Limb (tissue), 2 donors: ENCODE results near the gene DAP.

Experiments
- DNase-seq, 2 donors: peaks; one replicate each; pipeline ENCODE4 v3.0.0-alpha.2; 2016; ENCODE audit errors: extremely low spot score in 2 of 2

The DAP gene

DNA sequence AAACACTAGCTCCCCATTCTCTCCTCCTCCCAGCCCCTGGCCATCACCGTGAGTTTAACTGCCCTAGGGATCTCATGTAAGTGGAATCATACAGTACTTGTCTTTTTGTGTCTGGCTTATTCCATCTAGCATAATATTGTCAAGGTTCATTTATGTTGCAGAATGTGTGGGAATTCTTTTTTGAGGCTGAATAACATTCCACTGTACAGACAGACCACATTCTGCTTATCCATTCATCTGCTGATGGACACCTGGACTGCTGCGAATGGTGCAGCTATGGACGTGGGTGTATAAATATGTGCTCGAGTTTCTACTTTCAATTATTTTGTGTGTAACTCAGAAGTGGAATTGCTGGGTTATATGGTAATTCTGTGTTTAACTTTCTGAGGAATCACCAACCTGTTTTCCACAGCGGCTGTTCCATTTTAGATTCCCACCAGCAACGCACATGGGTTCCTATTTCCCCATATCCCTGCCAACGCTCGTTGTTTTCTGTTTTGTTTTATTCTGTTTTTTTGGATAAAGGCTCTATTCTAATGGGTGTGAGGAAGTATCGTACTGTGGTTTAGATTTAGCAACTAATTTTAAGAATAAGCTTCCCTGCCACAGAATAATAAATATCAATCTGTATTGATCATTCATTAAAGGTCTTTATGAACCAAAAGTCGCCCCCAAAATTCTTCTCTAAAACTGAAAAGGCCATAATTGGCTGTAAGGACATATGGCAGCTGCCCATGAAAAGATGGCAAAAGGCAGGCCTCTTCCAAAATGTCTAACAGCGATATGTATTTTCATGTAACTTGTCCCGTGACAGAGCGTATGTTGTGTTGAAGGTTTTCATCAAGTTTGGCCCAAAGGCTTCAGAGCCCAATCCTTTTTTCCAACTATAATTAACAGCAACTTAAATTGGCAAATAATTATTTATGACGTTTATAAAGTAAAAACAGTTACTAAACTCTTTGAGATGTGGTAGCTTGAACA lies 70.3 kb downstream of the DAP start:
- no peak for DNase-seq

DNA sequence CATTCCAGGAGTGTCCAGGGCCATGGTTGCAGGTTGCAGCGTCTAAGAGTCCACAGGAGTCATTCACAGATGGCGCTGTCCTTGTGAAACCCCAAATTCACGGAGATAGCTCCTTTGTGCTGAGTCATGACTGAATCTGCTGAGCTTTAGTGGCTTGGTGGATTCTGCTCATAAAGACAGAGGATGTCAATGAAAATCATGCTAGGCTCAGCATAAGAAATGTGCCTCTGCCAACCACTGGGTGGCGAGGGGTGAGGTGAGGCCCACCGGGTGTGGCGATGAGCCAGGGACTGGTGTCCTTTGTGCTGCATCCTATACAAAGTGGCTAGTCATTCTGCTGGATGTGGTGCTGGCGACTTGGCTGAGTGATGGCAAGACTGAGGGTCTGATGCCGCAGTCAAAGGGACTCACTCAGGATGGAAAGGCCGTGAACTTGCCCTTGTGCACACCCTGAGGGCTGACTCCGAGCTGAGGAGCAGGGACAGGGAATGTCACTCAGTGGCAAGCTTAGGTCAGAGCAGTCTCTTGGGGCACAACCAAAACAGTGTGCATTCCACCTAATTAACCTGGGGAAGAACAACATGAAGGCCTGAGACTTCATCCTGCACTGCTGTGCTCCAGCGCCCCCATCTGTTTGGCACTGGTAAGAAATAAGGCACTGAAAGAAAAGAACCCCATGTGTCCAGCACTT lies 71.5 kb downstream of the DAP start:
- peak in 1 of 2 donors; percentile 23 for DNase-seq

DNA sequence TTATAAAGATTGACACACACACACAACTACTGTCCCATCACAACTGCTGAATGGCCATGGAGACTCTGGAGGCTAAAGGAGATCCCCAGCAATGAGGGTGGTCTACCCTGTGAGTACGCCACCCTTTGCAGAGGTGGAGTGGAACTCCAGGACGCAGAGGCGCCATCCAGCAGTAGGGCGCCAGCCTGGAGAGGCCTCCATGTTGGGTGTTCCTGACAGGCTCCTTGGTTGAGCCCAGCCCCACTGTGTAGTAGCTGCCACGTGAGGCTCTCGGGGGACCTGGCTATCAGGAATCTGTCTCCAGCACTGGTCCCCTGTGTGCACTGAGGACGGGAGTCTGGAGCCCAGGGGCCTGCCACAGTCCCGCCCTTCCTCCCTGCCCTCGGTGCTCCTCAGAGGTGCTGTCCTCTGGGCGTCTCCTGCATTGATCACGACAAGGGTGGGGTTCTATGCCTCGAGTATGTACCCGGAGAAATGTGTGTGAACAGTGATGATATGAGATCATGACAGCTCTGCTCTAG lies 72.3 kb downstream of the DAP start:
- no peak for DNase-seq

DNA sequence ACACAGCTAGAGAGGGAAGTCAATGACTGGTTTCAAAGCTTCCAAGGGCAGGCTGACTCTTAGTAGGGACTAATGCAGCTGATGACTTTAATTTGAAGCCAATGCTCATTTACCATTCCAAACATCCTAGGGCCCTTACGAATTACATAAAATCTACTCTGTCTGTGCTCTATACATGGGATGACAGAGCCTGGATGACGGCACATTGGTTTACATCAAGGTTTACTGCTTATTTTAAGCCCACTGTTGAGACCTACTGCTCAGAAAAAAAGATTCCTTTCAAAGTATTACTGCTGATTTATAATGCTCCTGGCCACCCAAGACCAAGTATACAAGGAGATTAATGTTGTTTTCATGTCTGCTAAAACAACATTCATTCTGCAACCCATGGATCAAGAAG lies 74.1 kb downstream of the DAP start:
- no peak for DNase-seq

DNA sequence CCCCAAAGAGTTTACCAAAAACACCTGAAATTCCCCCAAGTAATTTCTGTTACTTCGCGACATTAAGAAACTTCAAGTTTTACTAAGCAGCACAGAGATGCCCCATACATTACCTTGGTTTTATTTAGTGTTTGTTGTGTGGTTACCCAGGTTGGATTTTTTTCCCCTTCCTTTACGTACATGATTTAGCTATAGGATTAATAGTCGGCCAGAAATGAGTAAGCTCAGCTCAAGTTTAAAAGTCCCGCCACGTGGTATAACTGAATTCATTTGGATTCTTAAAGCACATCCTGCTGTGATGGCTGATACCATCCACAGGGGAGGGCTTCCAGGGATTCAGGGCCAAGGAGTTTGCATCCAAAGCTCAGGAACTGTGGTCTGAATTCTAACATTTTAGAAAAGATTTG lies 75.9 kb downstream of the DAP start:
- DNase-seq: no peak

DNA sequence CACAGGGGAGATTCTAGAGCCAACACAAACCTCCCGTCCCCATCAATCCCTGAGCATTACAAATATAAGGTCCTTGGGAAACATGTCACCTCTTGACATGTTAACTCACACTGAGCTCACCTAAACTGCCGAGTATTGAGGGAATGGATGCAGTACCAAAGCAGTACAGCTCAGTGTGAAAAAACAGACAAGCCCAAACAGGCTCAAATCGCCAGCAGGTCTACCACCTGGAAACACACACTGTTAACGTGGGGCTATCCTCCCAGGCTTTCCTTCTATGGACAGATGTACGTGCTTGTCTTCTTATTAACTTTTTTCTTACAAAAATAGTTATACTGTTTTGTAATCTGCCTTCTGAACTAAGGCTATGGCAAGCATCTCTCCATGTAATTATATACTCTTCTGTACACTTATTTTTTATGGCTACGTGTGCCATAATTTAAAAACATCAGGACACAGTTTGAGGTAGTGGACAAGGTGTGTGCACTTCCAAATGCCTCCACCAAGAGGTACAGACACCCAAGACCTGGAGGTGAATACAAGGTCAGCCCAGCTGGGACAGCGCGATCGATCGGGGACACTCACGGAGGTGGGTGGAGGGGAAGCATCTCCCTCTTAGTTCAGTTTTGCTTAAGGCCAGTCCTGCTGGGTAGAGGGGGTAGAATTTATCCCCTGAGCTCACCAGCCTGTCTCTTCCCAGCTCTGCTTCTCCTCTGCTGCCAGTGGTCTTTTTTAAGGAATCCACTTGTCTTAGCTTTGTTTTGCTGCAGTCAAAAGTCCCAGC lies 76.5 kb downstream of the DAP start:
- no peak for DNase-seq

DNA sequence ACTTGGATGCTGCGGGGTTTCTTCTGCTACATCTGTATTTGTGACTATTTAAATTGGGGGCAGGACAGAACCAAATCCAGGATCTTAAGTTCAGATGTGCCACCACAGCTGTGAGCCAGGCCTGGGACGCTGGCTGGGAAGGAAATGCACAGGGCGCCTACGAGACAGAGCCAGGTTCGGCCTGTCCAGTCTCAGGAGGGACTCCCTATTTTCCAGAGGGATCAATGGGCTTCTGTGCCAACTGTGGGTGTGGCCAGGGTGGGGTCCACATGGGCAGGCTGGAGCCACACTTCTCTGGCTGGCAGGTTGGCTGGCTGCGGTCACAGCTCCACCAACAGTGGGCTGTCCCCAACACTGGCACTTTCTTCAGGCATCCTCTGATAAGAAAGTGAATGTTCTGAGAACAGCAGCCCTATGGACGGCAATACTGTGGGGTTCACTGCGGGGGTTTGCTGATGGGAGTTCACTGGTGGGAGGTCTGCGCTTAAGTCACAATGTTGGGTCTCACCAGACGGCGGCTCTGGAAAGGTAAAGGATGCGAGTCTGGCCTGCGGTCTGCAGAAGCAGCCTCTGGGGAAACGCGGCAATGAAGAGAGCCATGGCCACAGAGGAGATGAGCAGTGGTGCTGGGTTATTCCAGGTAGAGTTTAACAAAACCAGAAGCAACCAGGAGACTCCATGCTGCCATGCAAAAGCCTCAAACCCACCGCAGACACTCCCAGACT lies 78.1 kb downstream of the DAP start:
- DNase-seq: peak in 1 of 2 donors; percentile 20

DNA sequence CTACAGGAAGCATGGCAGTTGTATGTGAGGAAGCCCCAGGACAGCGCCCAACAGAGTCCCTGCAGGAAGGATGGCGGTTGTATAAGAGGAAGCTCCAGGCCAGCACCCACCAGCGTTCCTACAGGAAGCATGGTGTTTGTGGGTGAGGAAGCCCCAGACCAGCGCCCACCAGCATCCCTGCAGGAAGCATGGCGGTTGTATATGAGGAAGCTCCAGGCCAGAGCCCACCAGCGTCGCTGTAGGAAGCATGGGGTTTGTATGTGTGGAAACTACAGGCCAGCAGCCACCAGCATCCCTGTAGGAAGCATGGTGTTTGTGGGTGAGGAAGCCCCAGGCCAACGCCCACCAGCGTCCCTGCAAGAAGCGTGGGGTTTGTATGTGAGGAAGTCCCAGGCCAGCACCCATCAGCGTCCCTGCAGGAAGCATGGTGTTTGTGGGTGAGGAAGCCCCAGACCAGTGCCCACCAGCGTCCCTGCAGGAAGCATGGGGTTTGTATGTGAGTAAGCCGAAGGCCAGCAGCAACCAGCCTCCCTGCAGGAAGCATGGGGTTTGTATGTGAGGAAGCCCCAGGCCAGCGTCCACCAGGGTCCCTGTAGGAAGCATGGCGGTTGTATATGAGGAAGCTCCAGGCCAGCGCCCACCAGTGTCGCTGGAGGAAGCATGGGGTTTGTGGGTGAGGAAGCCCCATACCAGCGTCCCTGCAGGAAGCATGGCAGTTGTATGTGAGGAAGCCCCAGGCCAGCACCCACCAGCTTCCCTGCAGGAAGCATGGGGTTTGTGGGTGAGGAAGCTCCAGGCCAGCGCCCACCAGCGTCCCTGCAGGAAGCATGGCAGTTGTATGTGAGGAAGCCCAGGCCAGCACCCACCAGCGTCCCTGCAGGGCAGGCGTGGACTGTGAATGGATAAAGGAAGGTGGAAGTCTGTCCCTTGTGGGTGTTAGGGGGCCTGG lies 79.0 kb downstream of the DAP start:
- peak in 1 of 2 donors; percentile 14 for DNase-seq

DNA sequence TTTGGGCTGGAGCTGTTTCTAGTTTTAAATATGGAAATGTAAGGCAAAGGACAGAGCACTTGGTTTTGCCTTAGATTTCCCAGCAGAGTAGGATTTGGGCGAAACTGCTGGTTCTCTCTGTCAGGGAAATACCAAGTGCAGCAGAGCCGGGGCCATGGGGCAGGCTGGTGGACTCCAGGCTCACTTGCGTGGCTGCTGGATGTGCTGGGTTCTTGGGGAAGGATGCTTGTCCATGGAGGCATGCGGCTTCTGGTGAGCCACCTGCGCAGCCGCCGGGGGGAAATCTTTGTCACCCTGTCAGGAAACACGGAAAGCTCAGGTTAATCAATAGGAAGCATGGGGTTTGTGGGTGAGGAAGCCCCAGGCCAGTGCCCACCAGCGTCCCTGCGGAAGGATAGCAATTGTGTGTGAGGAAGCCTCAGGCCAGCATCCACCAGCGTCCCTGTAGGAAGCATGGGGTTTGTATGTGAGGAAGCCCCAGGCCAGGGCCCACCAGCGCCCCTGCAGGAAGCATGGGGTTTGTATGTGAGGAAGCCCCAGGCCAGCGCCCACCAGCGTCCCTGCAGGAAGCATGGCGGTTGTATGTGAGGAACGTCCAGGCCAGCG lies 80.1 kb downstream of the DAP start:
- no peak for DNase-seq

DNA sequence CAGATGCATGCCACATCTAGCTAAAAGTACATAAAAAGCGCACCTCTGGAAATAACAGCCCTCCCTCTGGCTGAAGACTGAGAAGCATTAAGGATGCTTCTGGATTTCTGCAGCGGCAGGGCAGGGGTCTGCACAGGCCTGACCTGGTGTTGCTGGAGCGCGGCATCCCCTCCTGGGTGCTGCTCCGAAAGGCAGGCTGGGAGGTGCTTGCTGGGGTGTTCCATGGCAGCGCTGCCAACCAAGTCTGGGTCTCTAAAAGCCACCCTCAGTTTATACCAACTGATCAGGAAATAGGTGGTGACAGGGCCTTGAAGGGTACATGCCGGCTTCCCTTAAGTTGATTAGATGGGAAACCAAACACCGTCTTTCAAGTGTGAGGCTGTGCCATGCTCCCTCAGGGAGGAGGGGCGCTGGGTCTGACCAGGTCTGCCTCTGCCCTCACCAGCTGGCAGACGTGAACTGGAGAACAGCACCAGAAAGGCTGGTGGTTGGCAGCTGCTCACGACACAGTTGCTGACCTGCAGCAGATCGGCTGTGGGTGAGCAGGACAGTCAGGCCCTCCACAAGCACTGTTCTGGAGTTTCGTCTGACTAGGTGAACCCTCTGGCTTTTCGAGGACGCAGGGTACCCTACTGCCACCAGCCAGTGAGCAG lies 81.6 kb downstream of the DAP start:
- no peak for DNase-seq

DNA sequence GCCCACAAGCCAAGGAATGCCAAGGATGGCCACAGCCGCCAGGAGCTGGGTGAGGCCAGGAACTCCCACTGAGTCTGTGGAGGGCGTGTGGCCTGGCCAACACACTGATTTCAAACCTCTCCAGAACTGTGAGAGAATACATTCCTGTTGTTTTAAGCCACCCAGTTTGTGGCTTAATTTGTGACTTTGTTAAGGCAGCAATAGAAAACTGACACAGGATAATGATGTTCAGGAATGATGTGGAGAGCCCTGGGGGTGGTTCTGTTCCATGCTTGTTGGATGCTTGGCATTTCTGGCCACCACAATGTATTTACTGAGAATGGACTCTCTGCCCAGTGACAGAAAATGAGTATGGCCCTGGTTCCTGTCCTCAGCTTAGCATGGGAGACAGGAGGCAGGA lies 82.8 kb downstream of the DAP start:
- no peak for DNase-seq

DNA sequence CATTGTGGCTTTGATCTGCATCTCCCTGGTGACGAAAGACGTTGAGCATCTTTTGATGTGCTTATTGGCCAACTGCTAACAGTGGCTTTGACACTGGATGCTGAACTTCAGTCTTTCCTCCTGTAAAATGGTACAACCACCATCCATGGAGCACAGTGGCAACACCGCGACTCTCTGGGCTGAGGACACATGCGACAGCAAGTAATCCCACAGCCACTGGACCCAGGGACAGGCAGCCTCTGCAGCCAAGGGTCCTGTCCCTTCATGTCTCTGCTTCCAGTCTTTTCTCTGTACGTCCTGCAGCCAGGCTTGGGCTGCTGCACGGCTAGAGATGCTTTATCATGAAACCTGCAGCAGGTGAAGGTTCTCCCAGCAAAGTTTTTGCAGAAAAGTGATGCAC lies 83.5 kb downstream of the DAP start:
- DNase-seq: no peak

DNA sequence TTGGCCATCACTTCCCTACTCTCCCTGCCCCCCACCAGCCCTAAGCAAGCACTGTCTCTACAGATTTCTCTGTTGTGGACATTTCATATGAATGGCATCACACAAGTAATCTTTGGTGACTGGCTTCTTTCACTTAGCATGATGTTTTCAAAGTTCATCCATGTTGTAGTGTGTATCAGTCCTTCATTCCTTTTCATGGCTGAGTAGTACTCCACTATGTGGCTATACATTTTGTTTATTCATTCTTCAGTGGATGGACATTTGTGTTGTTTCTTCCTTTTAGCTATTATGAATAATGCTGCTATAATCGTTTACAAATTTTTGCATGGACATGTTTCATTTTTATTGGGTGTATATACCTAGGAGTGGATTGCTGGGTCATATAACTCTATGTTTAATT lies 84.1 kb downstream of the DAP start:
- DNase-seq: no peak

DNA sequence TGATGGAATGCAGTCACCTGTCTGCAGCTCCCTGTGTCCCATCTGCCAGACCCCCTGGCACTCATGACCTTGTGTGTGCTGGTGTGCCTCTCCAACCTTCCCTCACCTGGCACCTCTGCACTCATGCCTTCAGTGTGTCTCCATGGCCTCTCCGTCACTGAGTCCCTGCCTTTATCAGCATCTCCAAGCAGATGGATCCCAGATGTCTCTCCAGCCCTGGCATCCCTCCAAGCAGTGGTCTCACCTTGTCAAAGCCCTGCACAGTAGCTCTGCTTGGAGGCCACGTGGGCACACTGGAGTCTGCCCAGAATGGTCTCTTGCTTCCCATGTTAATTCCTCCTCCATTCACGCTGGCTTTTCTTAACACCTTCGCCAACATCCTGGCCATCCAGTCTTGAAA lies 84.8 kb downstream of the DAP start:
- no peak for DNase-seq

DNA sequence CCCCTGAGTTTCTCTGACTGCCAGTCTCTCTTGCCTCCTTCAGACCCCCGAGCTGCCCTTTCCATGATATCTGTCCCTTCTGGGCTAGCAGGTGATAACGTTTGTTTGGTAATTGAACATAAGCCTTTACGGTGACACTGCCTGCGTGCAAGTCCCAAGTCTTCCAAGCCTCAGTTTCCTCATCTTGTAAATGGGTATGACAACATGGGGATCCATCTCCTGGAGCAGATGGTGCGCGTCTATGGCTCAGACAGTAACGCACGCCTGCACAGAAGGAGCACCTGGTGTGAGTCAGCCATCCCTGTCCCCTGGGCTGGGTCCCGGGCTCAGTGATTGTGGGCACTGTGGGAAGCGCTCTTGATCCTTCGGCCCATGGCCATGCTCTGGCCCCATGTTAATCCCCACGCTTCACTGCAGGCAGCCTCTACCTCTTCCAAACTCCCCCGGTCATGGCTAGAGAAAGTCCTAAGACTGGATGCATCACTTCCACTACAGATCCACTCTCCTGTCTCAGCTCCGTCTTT lies 85.8 kb downstream of the DAP start:
- DNase-seq: no peak

DNA sequence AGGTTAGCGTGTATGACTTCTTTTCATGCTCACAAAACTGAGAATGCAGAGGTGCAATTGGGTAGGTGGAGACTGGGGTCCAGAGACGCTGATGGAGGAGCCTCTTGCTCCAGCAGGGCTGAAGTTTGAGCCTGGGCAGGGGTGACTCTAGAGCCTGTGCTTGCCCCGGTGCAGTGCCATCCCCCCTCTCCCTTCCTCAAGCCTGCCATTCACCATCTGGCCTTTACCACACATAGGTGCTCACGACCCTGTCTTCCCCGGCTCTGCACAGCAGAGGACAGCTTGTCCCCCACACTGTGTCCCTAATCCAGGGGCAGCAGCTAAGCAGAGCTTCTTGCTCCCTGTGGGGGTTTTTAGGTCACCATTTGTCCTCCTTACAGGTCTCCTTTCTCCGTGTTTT lies 86.5 kb downstream of the DAP start:
- DNase-seq: no peak

DNA sequence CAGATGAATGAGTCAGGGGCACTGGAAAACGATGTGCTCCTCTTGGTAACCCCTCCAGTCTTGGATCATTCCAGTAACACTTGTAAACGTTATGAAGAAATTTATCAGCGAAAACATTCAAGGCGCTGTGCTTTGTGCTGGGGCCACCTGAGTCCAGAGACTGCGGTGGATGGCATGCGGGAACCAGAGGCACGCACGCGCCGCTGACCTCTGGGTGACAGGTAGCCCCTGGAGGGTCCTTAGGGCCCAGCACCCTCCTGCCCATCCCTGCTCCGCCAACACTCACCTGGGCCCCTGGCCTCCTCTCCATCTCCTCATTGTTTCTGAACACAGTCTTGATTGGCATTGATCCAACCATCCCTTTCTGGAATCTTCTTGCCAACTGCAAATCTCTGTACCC lies 86.9 kb downstream of the DAP start:
- DNase-seq: no peak

DNA sequence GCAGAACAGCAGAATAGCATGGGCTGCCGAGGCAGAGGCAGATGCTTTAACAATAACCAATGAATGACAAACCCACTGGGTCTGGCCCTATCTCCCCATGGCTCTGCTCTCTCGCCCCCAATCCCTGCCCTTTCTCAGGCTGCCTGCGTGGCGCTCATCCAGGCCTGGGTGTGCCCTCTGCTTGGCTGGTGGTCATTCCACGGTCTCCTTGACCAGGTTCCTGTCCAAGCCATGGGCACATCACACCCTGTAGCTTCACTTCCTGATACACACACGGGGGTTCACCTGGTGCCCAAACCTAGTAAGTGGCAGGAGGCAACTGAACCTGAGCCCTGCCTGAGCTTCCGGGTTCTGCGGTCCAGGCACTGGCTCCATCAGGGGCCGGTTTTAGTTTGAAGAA lies 87.6 kb downstream of the DAP start:
- DNase-seq: no peak

DNA sequence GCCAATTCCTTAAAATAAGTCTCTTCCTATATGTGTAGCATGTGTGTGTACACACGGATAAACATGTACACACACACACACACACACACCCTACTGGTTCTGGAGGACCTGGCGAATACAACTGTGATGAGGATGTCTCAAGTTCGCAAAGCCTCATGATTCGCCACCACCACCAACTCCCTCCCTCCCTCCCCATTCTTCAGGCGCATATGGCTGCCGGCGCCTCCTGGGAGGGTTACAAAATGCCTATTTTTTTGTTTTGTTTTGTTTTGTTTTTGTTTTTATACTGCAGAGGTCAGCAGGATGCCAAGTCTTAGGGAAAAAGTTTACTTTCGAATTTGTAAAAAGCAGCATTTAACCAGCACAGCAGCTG lies 88.0 kb downstream of the DAP start:
- DNase-seq: no peak
